Endothelial cell of umbilical vein (primary cell): ENCODE results near the gene BCR. TPM values are rescaled to one million over a fixed set of nuclear protein-coding genes. Genes with fewer than 3 reads are reported as not detected.

ENCODE experiments used
- BruUV-seq: library from RNA; stranded (reverse); fragments of 400-500 nt; replicated peaks from 2 replicates; lab custom pipeline; 2021; lab: Mats Ljungman, UMichigan
- CTCF ChIA-PET: fragments of 300-600, 350-600 bp; sonication (Branson Sonifier 250); formaldehyde crosslinking; loops from one replicate; lab custom pipeline; 2021; ENCODE audit warnings: antibody characterized with exemption, inconsistent platforms; lab: Charles Lee
- POLR2A ChIA-PET: fragments of 300-600, 350-600 bp; sonication (Branson Sonifier 250); formaldehyde crosslinking; loops from one replicate; lab custom pipeline; 2021; ENCODE audit warnings: antibody characterized with exemption, inconsistent platforms; lab: Charles Lee
- DNase-seq: peaks from one replicate; pipeline ENCODE4 v3.0.0-alpha.2; 2011; ENCODE audit warnings: low read depth, low spot score
- FAIRE-seq: peaks from 2 replicates; lab custom pipeline; 2011; peaks lifted over from hg19 to GRCh38; lab: Jason Lieb, UNC
- H2AFZ ChIP-seq: 2 replicates; pipeline ENCODE4 v1.6.0; 2012; ENCODE audit warnings: low read depth, low read length, control low read depth, inconsistent platforms
- H3K27ac ChIP-seq: 2 replicates; pipeline ENCODE4 v1.5.1; 2011; ENCODE audit warnings: low read depth, mild to moderate bottlenecking, control low read depth, low read length, moderate library complexity; ENCODE audit not compliant: insufficient read depth
- H3K27me3 ChIP-seq, 2 experiments: 2 replicates each; pipeline versions ENCODE4 v1.6.0 to v1.6.1; 2011; ENCODE audit warnings: low read length in 2 of 2, mixed read lengths in 1 of 2; ENCODE audit not compliant: control insufficient read depth in 2 of 2, insufficient read depth in 2 of 2
- H3K36me3 ChIP-seq, 2 experiments: 2 replicates in 1 of 2; 3 replicates in 1 of 2; pipeline ENCODE4 v1.5.1; 2011; ENCODE audit warnings: low read length in 2 of 2, mild to moderate bottlenecking in 1 of 2, moderate library complexity in 1 of 2; ENCODE audit not compliant: control insufficient read depth in 2 of 2, insufficient read depth in 2 of 2; ENCODE audit errors: extremely low read depth in 1 of 2
- H3K4me1 ChIP-seq: 3 replicates; pipeline ENCODE4 v1.5.1; 2011; ENCODE audit warnings: mild to moderate bottlenecking, low read length; ENCODE audit not compliant: control insufficient read depth, insufficient read depth; ENCODE audit errors: extremely low read depth
- H3K4me2 ChIP-seq: 2 replicates; pipeline ENCODE4 v1.6.1; 2011; ENCODE audit warnings: low read length, control low read depth, mixed read lengths; ENCODE audit not compliant: insufficient read depth
- H3K4me3 ChIP-seq, 3 experiments: fragments of 200-600 bp in 1 of 3; sonication (generic), shearing (Covaris generic) in 1 of 3; replicated peaks in 1 of 3; 2 replicates each; pipeline ENCODE4 v1.5.1; 2011 to 2016; ENCODE audit warnings: control low read depth in 3 of 3, low read length in 3 of 3, mild to moderate bottlenecking in 2 of 3, inconsistent platforms in 1 of 3, low read depth in 1 of 3, moderate library complexity in 1 of 3; ENCODE audit not compliant: insufficient read depth in 1 of 3
- H3K79me2 ChIP-seq: 2 replicates; pipeline ENCODE4 v1.6.0; 2012; ENCODE audit warnings: low read length, inconsistent platforms; ENCODE audit not compliant: control insufficient read depth, insufficient read depth
- H3K9ac ChIP-seq: replicated peaks from 2 replicates; pipeline ENCODE3; 2011; ENCODE audit warnings: low read length, control low read depth; ENCODE audit not compliant: insufficient read depth; ENCODE audit errors: extremely low read depth
- H3K9me1 ChIP-seq: replicated peaks from 3 replicates; pipeline ENCODE4 v1.6.0; 2011; ENCODE audit warnings: mild to moderate bottlenecking, low read length; ENCODE audit not compliant: control insufficient read depth, insufficient read depth; ENCODE audit errors: extremely low read depth
- H3K9me3 ChIP-seq: replicated peaks from 2 replicates; pipeline ENCODE4 v1.5.1; 2012; ENCODE audit warnings: low read length, inconsistent platforms; ENCODE audit not compliant: control insufficient read depth, insufficient read depth
- H4K20me1 ChIP-seq: replicated peaks from 2 replicates; pipeline ENCODE3; 2011; ENCODE audit warnings: mild to moderate bottlenecking, low read length; ENCODE audit not compliant: control insufficient read depth, insufficient read depth; ENCODE audit errors: extremely low read depth
- FOS ChIP-seq: IDR thresholded peaks from 2 replicates; pipeline ENCODE4 v1.6.1; 2011; ENCODE audit warnings: mild to moderate bottlenecking, low read length, moderate library complexity, borderline replicate concordance; ENCODE audit not compliant: insufficient read depth
- GATA2 ChIP-seq: IDR thresholded peaks from 2 replicates; pipeline ENCODE4 v1.7.0; 2011; ENCODE audit warnings: low read depth, mild to moderate bottlenecking, moderate library complexity, mixed read lengths, low read length; ENCODE audit not compliant: insufficient read length, insufficient read depth
- JUN ChIP-seq: IDR thresholded peaks from 2 replicates; pipeline ENCODE4 v1.6.1; 2011; ENCODE audit warnings: borderline replicate concordance, low read depth; ENCODE audit not compliant: insufficient read length, insufficient read depth
- MAX ChIP-seq: IDR thresholded peaks from 2 replicates; pipeline ENCODE4 v1.6.1; 2011; ENCODE audit not compliant: insufficient read depth, insufficient read length
- MYC ChIP-seq: IDR thresholded peaks from one replicate; pipeline ENCODE4 v1.6.1; 2011; ENCODE audit warnings: mild to moderate bottlenecking, low read depth, low read length
- POLR2A ChIP-seq: IDR thresholded peaks from 2 replicates; pipeline ENCODE4 v1.6.1; 2012; ENCODE audit warnings: low read depth, mild to moderate bottlenecking, control low read depth, low read length
- dilution Hi-C: fragments of 300-500 bp; cut with MboI; formaldehyde crosslinking; loops from one replicate; pipeline ENCODE4 v1.15.0; 2019; ENCODE audit warnings: low sequenced_read_pairs; ENCODE audit not compliant: extremely low pct_ligation_motif_present
- intact Hi-C: fragments of 100-400 bp; cut with micrococcal nuclease; formaldehyde crosslinking; loops from one replicate; pipeline ENCODE4 v1.10.0; 2022
- polyA plus RNA-seq, 4 experiments: library from polyadenylated mRNA; depleted of rRNA in 3 of 4; stranded (reverse) in 3 of 4; unstranded in 1 of 4; fragments of >200 nt; gene quantifications; 2 replicates each; pipeline versions ENCODE4 v1.2.1 to v1.2.3, GENCODE V29; 2011 to 2012; ENCODE audit warnings: missing spikeins in 1 of 4
- total RNA-seq: library from RNA; stranded (reverse); gene quantifications from 2 replicates; pipeline ENCODE4 v1.2.3, GENCODE V29; 2021

The BCR gene
- total and polyA plus RNA-seq, 2 donors (not counting 3 experiments of a cell fraction or from before 2014, with no cell fraction given) = 129 to 141 TPM

GRCh38 chr22:23187211-23187610 is 6.9 kb downstream of the BCR start:
- Histone ChIP-seq H3K36me3 (peaks cover 5% of the 10 kb centered on the region in 2 experiments), H3K27ac (peak overlapping the region; percentile 80), H3K9ac (no peak overlapping the region), H3K27me3 (no peaks in the 10 kb centered on the region), H3K4me1 (peaks cover 47% of the 10 kb centered on the region), H2AFZ (no peak overlapping the region), H3K4me2 (no peak overlapping the region), H3K79me2 (peaks cover 100% of the 10 kb centered on the region), H3K4me3 (no peak overlapping the region), H3K9me3 (no peaks in the 10 kb centered on the region), H3K9me1 (no peaks in the 10 kb centered on the region), H4K20me1 (no peaks in the 10 kb centered on the region)
- FAIRE-seq (no peak), DNase-seq (peak; percentile 45)
- no peak for TF ChIP-seq JUN
- TF ChIP-seq MAX = no peak
- TF ChIP-seq POLR2A = no peak
- TF ChIP-seq MYC = no peak
- BruUV-seq = no TSS peak
- CTCF ChIA-PET = interaction anchor here (1.0 to 3.5 kb wide), 7 partner anchors 24 to 103 kb away, joined by 3 to 22 read pairs (median 3); no protein-coding TSS in a partner anchor
- intact Hi-C loops = no loop called here
- dilution Hi-C loops = no loop called here
- POLR2A ChIA-PET = interaction anchor here (0.7 kb wide), 1 partner anchor 26 kb away, joined by 7 read pairs; no protein-coding TSS in a partner anchor

- DNase-seq = peak; percentile 82
- CTCF ChIA-PET = interaction anchor here (1.0 to 3.5 kb wide), 7 partner anchors 23 to 102 kb away, joined by 3 to 22 read pairs (median 3); no protein-coding TSS in a partner anchor
- peak overlapping the region; percentile 80 for H3K27ac ChIP-seq
- no peaks in the 10 kb centered on the region for H4K20me1 ChIP-seq
- no TSS peak for BruUV-seq
- H3K4me3 ChIP-seq = no peak overlapping the region
- POLR2A ChIA-PET = interaction anchor here (0.5 kb wide), 1 partner anchor 12 kb away, joined by 6 read pairs; no protein-coding TSS in a partner anchor
- dilution Hi-C loops = no loop called here
- no peaks in the 10 kb centered on the region for H3K9me3 ChIP-seq
- peaks cover 7% of the 10 kb centered on the region in 2 experiments for H3K36me3 ChIP-seq
- H3K79me2 ChIP-seq = peaks cover 100% of the 10 kb centered on the region
- peaks cover 47% of the 10 kb centered on the region for H3K4me1 ChIP-seq
- no peak overlapping the region for H2AFZ ChIP-seq
- H3K9me1 ChIP-seq = no peaks in the 10 kb centered on the region
- H3K27me3 ChIP-seq = no peaks in the 10 kb centered on the region
- TF ChIP-seq FOS (peak; percentile 61), JUN (no peak), GATA2 (peak; percentile 17), MYC (peak; percentile 60)
- peak overlapping the region; percentile 41 for H3K9ac ChIP-seq
- peak; percentile 95 for FAIRE-seq
- peak overlapping the region; percentile 45 for H3K4me2 ChIP-seq
- intact Hi-C loops = no loop called here
These were observed 7.8 kb downstream of the BCR start for GRCh38 chr22:23187871-23188700.
